Keratinocyte (primary cell): ENCODE data around the gene ABCD2.

ENCODE experiments used
- CTCF ChIP-seq, 3 experiments: IDR thresholded peaks in 1 of 3; conservative IDR thresholded peaks in 1 of 3; optimal IDR thresholded peaks in 1 of 3; 2 replicates in 2 of 3; 3 replicates in 1 of 3; pipeline versions ENCODE3 to v1.5.1; 2011; ENCODE audit warnings: low read length in 3 of 3, mild to moderate bottlenecking in 3 of 3, moderate library complexity in 2 of 3, control low read depth in 1 of 3, inconsistent platforms in 1 of 3; ENCODE audit not compliant: insufficient read depth in 2 of 3; ENCODE audit errors: extremely low read depth in 1 of 3
- EZH2 ChIP-seq: IDR thresholded peaks from one replicate; pipeline ENCODE4 v1.6.1; 2012; ENCODE audit warnings: inconsistent platforms, mild to moderate bottlenecking, low read length, moderate library complexity

DNA sequence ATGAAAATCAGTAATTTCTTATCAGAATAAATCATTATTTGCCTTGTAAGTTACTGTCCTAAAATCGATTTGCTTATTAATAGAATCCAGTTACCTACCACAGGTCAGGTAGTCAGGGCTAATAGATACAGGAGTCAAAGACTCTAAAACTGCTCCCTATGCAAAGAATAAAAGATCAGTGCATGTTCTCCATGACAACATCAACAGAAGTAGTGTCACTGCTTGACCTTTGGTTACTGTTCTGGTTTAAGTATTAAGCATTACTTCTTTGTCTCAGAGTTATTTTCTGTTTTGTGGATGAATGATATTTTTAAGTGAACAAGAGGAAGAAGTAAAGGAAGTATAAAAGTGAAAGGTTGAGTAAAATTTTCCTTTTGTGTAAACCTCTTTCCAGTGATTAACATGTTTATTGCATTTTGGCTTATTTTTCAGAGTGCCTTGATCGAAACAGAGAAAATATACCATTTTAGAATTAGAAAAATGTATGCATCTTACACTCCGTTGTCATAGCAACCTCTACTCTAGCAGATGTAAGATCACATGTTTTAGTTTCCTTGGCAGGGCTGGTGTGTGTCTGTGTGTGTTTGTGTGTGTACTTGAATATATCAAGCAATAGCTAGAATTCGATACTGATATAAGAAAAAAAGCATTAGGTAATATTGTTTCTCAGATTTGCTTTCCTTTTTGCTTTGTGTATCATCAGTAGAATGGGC, 44.7 kb downstream of the ABCD2 start:
- TF ChIP-seq CTCF (optimal IDR thresholded peaks at IDR 0.05 in 1 of 3, IDR thresholded peaks at IDR 0.05 in 1 of 3, conservative IDR thresholded peaks at IDR 0.05 in 1 of 3; ENCODE audit: extremely low read depth in 1 of 3, insufficient read depth in 2 of 3, low read length in 3 of 3) (no peak), EZH2 (no peak)
